Stimulated activated CD8-positive, alpha-beta memory T cell treated with anti-CD3 and anti-CD28 coated beads, Interleukin-12 subunit alpha, Interleukin-12 subunit beta, amount 100 ng/mL, for 1 hour (primary cell): ENCODE data around the gene TTC7B.
"Not testable (repeated sequence)": the region's sequence is repeated elsewhere in the genome, so short reads cannot be mapped to it uniquely, and the experiment has no call there.

Source experiments
- DNase-seq: peaks from one replicate; pipeline ENCODE4 v3.0.0-alpha.2; 2020; ENCODE audit warnings: low read depth

The TTC7B gene

DNA sequence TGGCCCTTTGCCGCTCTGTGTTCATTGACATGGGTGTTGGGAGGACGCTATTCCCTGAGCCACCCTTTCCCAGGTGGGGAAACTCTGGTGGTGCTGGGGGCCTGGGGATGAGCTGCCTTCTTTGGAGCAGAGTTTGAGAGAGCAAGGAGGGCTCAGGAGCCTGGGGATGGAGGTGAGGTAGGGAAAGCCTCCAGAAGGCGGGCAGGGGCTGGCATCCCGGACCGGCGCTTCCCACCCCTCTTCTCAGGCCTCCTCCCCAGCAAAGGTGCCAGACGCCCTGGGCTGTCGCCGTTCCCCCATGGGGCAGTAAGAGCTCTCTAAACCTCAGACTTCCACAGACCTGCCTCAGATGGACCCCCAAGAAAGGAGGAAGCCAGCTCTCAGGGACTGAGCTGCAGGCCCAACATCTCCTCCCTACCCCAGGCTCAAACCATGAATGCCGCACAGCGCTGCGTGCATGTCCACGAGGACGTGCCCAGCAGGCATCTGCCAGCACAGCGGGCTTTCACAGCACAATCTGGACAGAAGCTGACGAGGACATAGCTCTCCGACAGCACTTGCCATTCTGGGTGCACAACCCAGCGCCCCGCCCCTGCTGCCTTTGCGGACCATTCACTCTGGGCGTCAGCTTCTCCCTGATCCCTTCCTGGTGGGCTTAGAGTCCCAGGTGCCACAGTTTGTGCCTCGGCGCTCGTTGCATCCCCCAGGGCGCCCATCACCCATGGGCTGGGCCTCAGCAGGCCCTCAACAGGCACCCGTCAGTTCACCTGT lies 14.9 kb upstream of the TTC7B start:
- DNase-seq, result no peak

DNA sequence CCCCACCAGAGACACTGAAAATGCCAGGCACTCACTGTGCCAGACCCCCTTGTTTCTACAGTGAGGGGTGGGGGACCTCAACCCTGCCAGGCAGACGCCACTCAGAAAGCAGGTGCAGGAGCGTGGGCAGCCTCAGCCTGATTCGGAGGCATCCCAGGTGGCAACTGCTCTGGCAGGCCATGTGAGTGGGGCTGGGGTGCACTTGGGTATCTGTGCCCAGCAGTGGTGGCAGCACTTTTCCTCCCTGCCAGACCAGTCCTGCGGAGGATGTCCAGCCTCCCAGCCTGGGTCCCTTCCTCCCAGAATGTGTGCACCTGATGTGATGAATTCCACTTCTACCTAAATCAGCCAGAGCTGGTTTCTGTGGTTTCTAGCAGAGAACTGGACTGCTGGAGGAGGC lies 13.4 kb upstream of the TTC7B start:
- DNase-seq, result no peak

DNA sequence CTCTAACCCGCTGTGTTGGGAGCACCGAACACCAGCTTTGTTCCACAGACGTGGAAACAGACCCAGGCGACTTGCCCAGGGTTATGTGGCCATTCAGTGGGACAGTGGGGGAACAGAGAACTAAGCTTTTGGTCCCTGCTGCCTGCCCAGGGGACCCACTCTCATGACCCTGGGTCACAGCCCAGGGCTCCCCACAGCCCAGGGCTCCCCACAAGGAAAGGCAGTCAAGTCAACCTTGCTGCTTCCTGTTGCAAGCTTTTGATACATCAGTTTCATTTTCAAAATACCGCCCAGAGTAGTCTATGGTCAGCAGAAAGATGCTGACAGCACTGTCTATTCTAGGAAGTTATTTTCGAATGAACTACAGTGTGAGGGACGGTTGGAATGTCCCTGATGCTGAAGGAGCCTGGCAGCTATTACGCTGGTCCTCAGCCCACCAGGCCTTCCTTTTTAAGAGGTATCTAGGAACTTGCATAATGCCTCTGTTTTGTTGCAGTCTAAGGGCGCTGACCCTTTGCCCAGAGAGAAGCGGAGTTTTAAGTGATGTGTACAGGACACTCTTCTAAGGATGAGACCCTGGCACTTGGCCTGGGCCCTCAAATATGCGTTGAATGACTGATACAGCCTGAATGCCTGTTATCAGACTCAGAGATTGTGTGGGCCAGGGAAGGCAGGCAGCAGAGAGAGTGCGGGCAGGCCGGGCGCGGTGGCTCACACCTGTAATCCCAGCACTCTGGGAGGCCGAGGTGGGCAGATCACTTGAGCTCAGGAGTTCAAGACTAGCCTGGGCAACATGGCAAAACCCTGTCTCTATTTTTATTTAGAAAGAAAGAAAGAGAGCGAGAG lies 12.6 kb upstream of the TTC7B start:
- no peak for DNase-seq

DNA sequence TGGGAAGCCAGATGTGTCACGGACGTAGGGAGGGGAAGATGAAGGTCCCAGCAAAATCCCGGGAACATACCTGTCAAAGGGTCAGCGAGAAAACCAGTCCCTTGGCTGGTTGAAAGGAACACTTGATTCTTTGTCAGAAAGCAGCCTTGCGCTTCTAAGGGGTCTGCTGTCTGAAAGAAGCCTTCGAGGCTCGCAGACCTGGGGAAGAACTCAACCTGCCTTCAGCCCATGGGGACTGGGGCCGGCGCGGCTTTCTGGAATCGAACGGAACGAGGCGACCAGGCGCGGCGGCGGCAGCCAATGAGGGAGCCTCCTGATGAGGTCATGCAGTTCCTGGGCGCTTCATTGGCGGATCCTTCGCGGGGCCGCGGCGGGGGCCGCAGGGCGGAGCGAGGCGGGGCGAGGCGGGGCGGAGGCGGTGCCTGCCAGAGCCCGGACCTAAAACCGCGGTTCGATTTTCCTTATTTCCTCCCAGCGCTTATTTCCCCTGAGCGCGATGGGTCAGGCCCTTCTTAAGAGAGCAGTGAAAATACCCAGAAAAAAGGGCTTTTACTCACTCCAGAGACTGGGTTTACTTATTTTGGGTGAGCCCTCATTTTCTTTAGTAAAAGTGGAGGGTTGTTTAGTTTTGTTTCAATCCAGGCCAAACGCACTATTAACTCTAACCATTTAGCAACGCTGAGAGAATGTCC lies 11.8 kb upstream of the TTC7B start:
- DNase-seq, result peak; percentile 84

DNA sequence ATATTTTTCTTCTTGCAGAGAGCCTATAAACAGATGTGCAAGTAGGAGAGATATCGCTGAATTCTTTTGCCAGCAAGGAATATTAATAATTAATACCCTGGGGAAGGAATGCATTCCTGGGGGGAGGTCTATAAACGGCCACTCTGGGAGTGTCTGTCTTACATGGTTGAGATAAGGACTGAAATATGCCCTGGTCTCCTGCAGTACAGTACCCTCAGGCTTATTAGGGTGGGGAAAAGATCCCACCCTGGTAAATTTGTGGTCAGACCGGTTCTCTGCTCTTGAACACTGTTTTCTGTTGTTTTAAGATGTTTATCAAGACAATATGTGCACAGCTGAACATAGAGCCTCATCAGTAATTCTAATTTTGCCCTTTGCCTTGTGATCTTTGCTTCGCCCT lies 7.3 kb upstream of the TTC7B start:
- not testable (repeated sequence) for DNase-seq

DNA sequence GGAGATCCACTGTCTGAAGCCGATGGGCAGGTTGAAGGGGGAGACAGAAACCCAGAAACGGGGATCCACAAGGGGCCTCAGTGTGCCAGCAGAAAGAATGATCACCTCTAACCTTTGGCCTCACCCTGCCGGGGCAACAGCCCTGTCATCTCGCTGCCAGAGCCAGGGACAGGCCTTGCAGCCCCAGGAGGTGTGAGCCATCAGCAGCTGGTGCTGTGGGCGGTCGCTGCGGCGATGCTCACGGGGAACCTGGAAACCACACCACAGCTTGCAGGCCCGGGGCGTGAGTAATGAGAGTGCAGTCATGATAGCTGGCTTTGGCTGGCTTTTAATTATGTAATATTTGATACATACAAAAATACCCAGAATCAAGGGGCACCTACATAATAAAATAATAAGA lies 4.7 kb upstream of the TTC7B start:
- DNase-seq, result peak; percentile 53

DNA sequence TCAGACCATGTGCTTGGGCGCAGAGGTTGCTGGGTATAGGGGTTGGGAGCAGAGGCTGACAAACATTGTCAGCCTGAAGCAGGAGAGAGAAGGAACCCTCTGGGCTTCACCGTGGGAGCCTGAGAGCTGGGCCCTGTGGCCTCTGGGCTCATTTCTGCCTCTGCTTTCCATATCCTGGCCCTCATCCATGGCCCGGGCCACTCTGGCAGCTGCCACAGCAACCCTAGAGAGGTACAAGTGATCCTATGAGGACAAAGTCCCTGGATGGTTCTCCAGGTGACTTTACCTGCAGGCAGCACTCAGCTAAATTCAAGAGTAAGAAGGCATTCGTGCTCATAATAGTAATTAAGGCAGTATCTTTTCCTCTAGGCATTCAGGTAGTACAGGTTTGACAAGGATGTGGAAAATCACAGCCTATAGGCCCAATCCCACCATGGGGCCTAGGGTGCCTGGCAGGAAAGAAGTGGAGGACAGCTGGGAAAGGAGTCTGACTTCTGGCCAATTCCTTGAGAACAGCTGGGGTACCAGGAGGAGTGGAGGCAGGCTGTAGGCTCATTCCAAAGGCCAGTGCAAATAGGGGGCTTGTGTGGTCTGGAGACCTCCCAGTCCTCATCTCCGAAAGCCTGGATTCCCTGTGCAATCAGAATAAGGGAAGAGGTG lies 3.6 kb upstream of the TTC7B start:
- DNase-seq, result no peak

DNA sequence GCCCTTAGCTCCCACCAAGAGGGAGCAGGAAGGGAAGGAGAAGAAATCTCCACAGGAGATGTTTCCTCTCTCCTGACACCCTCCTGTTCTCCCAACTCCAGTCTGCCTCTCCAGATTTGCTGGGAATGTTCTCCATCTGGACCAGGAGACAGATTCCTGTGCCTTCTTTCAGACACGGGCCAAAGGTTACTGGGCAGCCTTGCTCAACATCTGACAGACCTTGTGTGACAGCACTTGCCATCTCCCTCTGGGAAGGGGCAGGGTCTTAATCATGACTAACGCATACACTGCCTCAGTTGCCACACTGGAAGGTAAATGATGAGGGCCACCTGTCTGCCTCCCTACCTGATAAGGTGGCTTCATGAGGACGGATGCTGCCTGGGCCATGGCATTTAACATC lies 2.5 kb upstream of the TTC7B start:
- no peak for DNase-seq

DNA sequence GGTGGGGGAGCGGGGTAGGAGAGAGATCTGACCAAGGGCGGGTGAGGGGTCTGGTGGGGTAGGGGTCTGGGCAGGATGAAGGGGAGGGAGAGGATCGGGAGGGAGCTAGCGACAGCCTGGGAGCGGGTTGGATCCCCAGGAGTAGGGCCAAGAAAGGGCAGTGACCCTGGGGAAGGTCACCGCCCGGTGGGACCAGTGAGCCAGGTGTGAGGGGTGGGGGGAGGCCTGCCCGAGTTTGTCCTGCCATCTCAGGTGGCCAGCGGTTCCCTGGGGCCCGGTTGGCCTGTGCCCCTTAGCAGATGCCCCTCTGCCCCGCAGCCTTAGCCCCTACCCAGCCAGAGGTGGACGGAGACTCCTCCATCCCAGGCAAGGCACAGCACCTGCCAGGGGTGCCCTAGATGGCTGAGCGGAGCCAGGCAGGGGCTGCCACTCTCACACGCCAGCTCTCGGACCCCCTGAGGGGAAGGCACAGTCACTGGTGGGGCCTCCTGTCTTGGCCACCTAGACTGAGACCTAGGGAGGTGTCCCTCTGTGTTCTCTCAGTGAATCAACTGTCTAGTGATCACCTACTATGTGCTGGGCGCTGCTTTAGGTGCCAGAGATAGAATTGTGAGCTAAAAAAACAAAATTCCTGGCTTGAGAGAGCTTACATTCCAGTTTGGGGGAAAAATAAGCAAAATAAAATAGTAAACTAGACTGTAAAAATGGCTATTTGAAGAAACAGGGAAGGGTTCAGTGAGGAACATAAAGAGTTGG lies 629 bp upstream of the TTC7B start:
- no peak for DNase-seq

DNA sequence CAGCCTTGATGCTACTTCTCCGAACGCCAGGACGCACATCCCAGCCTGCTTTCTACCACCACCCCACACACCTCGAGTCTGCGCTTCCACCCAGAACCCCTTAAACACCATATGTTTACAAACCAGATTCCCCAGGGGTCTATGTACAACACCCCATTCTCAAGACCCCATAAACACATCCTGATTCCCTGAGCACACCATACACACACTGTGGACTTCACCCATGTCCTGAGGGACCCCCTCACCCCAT lies 733 bp downstream of the TTC7B start:
- no peak for DNase-seq

DNA sequence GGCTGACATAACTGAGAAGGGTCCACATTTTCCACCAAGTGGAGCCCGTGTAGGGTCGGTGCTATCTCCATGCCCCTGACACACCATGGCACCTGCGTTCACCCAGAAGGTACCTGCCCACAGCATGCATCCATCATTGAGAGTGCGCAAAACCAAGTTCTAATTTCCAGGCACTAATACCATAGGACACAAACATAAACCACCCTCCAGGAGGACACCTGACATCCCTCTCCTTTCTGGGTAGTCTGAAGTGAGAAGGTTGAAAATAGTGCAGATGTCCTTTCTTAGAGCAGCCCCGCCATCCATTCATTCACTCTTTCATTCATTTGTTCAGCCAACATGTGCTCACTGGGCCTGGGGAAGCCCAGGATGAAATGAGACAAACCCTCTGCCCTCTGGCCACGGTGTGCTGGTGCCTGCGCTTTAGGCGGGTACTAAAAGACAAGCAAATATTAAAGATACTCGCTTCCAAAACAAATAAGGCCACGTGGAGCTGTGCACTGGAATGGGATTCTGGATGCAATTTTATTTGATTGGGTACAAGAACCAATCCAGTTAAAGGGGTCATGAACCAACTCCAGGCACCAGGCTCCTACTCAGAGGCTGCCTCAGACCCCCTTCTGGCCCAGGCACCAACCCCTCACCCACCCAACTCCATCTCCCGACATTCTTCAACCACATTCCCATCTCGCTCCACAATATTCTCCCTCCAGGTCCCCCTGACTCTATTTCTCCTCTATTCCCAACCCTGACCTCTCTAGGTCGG lies 1.2 kb downstream of the TTC7B start:
- no peak for DNase-seq

DNA sequence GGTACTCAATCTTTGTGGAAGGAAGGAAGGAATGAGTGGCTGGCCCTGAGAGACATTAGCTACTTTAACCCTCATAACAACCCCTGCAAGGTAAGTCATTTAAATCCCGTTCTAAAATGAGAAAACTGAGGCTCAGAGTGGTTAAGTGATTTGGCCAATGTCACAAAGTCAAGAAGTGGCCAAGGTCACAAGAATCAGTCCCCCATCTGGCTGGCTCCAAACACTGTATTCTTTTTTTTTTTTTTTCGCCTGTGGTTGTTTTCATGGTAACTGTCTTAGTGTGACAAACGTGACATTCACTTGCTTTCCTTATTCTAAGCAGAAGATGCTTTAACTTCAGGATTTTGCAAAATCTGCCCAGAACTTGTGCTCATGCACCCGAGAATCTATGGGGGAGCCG lies 2.8 kb downstream of the TTC7B start:
- DNase-seq, result no peak

DNA sequence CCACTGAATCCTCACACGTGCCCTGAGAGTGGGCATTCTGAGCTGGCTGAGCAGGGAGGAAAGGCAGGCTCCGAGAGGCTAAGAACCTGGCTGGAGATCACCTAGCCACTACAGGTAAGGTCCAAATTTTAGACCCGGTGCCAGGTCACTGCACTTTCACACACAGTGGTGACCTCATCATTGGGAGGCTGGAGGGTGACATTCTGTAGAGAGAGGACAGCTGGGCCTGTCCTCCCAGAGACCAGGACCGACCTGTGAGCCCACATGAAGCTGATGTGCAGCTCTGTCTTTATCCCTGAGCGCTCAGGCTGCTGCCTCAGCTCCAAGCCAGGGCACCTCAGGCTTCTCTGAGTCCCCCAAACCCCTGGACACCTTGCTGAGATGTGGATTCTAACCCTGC lies 4.1 kb downstream of the TTC7B start:
- DNase-seq, result no peak

DNA sequence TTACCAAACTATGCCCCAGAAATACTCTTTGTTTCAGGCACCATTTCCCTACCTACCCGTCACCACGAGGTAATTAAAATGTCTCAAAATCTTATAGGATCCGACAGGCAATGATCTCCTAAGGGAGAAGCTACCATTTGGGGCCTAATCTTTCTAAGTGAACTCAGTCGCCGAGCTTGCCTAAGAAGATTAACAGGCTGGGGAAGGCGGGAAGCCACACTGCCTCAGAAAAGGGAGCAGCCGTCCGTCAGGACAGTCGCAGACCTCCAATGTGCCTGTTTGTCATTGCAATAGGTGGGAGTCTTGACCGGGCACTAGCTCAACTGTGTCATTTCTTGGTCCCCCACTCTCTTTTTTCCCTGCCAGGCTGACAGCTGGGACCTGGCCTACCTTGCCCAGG lies 4.6 kb downstream of the TTC7B start:
- DNase-seq, result no peak

DNA sequence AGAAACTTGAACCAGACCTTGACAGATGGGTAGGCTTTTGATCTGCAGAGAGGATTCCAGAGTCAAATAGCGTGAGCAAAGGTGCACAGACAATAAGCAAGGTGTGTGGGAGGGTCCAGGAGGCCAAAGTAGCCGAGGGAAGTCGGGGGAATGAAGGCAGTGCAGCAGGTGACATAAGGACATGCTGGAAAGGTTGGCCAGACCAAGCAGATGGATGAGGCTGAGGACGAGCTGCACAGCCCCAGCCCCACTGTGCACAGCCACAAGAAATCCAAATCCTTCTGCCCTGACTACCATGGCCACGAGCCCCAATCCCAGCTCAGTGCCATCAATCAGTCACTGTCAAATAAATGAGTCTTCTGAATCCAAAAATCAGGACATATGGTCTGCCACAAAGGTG lies 5.4 kb downstream of the TTC7B start:
- DNase-seq, result no peak

DNA sequence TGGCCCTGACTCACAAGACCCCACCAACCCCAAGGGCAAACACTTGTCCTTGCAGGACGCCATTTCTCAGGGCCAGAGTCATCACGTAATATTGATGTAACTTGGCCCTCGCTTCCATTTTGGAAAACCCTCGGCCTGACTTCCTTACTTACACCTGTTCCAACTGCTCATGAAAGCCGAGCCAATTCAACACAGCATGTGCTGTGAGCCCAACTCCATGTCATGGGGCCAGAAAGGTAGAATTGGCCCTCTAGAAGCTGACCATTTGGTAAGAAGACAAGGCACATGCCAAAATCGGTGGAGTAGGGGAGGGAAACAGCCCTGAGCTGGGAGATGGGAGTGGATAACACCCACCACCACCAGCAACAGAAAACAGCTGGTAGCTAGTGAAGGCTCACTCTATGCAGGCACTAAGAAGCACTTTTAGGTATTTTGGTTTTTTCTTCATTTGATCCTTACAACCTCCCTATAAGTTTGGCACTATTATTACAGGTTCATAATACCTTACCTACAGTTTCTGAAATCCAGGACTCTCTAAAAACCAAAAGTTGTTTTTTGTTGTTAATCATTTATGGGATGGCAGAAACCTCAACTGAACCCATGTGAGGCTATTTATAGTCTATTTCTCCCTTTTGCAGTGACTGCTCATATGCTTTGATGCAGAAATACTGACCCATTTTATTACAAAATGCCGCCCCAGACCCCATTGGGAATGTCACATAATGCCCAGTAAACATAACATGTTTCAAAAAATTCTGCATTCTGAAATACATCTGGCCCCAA lies 6.5 kb downstream of the TTC7B start:
- no peak for DNase-seq

DNA sequence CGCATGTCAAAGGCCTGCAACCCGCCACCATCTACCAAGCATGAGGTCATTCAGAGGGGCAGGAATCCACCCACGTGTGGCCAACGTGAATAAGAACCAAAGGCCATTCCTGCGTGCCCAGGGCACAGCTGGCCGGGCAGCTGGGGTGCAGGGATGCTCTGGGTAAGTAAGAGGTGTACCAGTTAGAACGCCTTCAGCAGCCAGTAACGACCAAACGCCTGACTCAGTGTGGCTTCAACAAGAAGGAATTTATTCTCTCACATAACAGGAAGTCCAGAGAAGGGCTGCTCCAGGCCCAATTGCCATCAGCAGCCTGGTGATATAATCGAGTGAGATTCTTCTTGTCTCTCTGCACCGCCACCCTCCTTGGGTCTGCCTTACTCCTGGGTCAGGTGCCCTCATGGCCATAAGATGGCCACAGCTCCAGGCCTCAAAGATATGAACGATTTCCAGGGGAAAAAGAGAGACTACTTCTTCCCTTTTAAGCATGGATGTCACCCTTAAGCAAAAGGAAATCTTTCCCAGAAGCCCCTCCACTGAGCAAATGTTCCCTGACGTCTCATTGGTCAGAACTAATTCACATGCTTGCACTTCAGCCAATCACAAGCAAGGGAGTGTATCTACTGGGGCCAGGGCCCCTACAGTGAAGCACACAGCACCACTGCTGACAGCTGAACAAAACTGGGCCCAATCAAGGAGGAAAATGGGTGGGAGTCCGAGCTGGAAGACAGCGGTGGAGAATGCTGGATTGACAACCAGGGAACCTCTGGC lies 7.3 kb downstream of the TTC7B start:
- DNase-seq, result no peak

DNA sequence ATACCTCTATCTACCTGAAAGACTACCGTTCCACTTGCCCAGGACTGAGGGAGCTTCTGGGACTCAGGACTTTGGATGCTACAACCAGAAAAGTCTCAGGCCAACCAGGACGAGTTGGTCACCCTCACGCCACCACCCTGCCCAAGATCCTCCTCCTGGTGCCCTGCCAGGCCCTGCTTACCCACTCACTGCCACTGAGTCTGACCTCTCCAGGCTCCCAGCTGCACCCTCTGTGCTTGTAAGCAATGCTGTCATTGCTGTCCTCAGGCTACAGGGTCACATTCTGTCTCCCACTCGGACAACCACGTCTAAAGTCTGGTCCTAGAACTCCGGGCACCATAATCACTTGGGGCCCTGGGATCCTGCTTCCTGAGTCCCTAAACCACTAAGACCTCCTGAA lies 9.2 kb downstream of the TTC7B start:
- no peak for DNase-seq

DNA sequence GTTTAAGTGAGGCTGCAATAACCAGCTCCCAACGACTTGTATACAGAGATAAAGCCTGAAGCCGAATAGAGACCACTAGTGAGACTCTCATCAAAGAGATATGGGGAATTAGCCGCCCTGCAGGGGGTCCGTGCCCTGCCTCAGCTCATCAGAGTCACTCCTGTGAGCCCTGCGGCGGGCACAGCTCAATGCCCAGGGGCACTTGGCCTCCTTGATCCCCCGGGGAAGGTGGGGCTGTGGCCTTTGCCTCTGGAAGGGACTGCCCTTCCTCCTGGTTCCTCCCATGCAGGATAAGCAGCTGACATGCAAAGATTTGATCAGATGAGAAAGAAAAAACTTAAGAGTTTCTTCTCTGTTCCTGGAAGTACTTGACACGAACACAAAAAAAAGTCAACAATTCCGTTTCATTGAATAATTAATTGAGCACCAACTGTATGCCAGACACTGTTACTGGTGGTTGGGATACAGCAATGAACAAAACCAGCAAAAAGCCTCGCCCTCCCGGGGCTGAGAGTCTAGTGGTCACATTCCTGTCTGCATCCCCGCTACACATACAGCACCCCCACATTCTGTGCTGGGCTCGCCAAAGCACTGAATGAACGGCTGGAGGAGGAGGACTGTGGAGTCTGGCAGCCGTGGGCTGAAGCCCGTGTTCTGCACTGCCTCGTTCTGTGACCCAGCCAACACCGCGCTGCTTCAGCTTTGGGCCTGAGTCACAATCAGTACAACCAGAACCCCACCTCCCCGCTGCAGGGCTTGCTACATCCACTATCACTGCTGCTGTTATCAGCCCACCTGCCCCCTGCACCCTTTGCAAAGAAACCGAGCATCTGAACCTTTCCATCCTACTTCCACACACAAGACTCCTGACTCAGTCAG lies 10.3 kb downstream of the TTC7B start:
- DNase-seq, result no peak
